Measurements from ENCODE around the gene GPC6. TPM values are rescaled to one million over a fixed set of nuclear protein-coding genes. Genes with fewer than 3 reads are reported as not detected.

Gene GPC6
- total RNA-seq, 2 donors from 2014 or later, result 1.6 to 4.0 TPM

DNA sequence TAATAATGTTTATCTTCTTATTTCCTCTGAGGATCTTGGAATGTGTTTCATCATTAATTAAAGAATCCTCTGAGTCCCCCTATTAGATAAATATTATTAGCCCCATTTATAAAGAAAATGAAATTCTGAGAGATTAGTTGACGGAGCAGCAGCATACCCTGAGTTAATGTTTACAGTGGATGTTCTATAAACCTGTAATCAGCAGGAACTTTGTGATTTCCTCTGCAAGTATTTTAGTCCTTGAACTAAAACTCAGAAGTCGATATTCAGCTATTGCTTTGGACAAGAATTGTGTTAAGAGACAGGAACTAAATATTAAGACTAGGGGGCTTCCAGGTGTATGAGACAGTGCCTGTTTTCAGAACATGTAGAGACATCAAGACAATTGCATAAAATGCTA lies 1009.5 kb downstream of the GPC6 start:
- H3K27me3 ChIP-seq, result no peaks in the 10 kb centered on the region
- H3K4me3 ChIP-seq, result no peak overlapping the region
- WGBS, 2 donors, result 15 to 25% methylated on average over 2 of the region's 2 CpGs
- intact Hi-C loops (cut with DNase I), result no loop called here
- peak overlapping the region in 1 of 4 donors; percentile 24 for H3K27ac ChIP-seq
- H3K36me3 ChIP-seq (replicated peaks in 1 of 2; ENCODE audit: insufficient read depth in 1 of 2, low read depth in 2 of 2), result no peaks in the 10 kb centered on the region
- H3K9me3 ChIP-seq, result no peaks in the 10 kb centered on the region
- H3K4me1 ChIP-seq, result peaks cover 6% of the 10 kb centered on the region
- ATAC-seq (no peak), DNase-seq (no peak)
- TF ChIP-seq, protein P1, sequence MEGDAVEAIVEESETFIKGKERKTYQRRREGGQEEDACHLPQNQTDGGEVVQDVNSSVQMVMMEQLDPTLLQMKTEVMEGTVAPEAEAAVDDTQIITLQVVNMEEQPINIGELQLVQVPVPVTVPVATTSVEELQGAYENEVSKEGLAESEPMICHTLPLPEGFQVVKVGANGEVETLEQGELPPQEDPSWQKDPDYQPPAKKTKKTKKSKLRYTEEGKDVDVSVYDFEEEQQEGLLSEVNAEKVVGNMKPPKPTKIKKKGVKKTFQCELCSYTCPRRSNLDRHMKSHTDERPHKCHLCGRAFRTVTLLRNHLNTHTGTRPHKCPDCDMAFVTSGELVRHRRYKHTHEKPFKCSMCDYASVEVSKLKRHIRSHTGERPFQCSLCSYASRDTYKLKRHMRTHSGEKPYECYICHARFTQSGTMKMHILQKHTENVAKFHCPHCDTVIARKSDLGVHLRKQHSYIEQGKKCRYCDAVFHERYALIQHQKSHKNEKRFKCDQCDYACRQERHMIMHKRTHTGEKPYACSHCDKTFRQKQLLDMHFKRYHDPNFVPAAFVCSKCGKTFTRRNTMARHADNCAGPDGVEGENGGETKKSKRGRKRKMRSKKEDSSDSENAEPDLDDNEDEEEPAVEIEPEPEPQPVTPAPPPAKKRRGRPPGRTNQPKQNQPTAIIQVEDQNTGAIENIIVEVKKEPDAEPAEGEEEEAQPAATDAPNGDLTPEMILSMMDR (IDR thresholded peaks at IDR 0.05), result no peak
- TF ChIP-seq POLR2A (IDR thresholded peaks at IDR 0.05), result no peak

DNA sequence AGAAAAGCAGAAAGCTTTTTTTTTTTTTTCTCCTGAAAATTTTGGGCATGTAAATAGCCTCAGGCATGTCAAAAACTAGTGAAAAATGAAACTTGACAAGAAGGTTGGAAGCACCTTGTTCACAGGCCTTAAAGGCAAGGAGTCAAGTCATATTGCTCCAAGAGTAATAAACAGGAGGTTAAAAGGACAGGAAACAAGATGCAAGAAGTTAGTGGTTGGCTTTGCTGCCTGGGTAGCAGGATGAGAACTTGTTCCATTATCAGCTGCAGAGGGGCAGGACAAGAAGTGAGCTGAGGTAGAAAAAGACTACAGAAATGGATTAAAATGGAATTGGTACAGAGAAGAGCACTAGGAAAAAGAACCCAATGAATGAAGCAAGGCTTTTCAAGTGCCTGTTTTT lies 1010.3 kb downstream of the GPC6 start:
- DNase-seq (no peak), ATAC-seq (no peak)
- Histone ChIP-seq H3K4me1 (peaks cover 6% of the 10 kb centered on the region), H3K27ac (peak overlapping the region in 1 of 4 donors; percentile 24), H3K27me3 (no peaks in the 10 kb centered on the region), H3K4me3 (no peak overlapping the region), H3K36me3 (replicated peaks in 1 of 2; ENCODE audit: insufficient read depth in 1 of 2, low read depth in 2 of 2) (no peaks in the 10 kb centered on the region), H3K9me3 (no peaks in the 10 kb centered on the region)
- TF ChIP-seq, protein P1 (IDR thresholded peaks at IDR 0.05), result no peak
- no peak for TF ChIP-seq POLR2A (IDR thresholded peaks at IDR 0.05)
- intact Hi-C loops (cut with DNase I), result no loop called here

DNA sequence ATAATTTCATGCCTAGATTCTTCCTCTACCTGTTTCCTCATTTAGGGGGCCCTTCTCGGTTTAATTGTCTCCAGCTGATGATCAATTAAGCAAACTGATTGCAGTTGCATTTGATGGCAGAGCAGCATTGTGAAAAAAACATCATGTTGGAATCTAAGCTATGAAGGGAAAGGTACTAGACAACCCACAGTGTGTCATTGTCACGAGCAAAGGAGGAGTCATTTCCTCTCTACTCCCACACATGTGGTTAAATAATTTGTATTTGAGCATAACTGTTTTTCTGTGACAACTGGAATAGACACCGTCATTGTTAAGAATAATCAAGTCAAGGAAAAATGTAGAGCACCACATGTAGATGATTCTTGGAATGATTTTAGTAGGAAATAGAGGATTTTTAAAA lies 1012.5 kb downstream of the GPC6 start:
- no peak for TF ChIP-seq POLR2A (IDR thresholded peaks at IDR 0.05)
- TF ChIP-seq, protein P1 (IDR thresholded peaks at IDR 0.05), result no peak
- Histone ChIP-seq H3K27ac (no peak overlapping the region), H3K36me3 (replicated peaks in 1 of 2; ENCODE audit: insufficient read depth in 1 of 2, low read depth in 2 of 2) (no peaks in the 10 kb centered on the region), H3K27me3 (no peaks in the 10 kb centered on the region), H3K4me3 (no peak overlapping the region), H3K9me3 (no peaks in the 10 kb centered on the region), H3K4me1 (peaks cover 6% of the 10 kb centered on the region)
- intact Hi-C loops (cut with DNase I), result no loop called here
- DNase-seq (no peak), ATAC-seq (no peak)
- WGBS, 2 donors, result 56 to 61% methylated on average over 3 of the region's 3 CpGs

DNA sequence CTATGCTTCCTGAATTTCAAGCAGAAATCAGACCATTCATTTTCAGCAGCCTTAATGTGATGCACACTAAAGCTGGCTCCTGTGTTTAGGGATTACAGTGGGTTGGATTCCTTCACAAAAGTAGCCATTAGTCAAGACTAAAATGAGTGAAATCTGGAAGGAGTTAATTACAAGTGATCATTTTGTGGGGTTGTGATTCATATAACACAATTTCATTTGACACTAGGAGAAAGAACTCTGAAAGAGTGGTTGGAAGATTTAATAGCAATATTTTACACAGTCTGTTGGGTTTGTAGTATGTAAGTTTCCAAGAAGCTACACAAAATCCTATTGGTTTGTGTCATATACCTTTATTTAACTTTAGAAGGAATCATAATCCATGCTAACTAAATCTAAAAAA lies 1015.9 kb downstream of the GPC6 start:
- Histone ChIP-seq H3K36me3 (replicated peaks in 1 of 2; ENCODE audit: insufficient read depth in 1 of 2, low read depth in 2 of 2) (no peaks in the 10 kb centered on the region), H3K27me3 (no peaks in the 10 kb centered on the region), H3K4me1 (no peaks in the 10 kb centered on the region), H3K9me3 (no peaks in the 10 kb centered on the region), H3K27ac (no peak overlapping the region), H3K4me3 (no peak overlapping the region)
- TF ChIP-seq POLR2A (IDR thresholded peaks at IDR 0.05), result no peak
- TF ChIP-seq, protein P1 (IDR thresholded peaks at IDR 0.05), result no peak
- DNase-seq, result no peak
- intact Hi-C loops (cut with DNase I), result no loop called here
- no peak for ATAC-seq

DNA sequence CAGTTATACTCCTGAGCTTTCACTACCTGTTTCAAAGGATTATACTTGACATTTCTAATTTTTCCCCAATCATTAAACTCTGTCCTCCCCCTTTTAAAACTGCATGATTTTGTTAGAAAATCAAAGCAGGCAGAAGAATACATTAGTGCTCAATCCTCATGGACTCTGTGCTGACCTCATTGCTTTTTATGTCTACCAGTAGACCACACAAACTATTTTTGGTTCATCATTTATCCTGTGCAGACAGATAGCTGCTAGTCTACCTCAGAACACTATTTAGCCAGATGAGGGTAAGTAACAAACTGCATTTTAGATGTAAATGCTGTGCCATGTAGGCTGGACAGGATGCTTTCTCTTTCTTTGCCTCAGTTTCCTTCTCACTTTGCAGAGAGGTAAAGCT lies 1016.9 kb downstream of the GPC6 start:
- DNase-seq (no peak), ATAC-seq (no peak)
- intact Hi-C loops (cut with DNase I), result no loop called here

More for the DNA sequence above, 1016.9 kb downstream of the GPC6 start:
- no peak overlapping the region for H3K4me3 ChIP-seq
- no peak for TF ChIP-seq POLR2A (IDR thresholded peaks at IDR 0.05)
- TF ChIP-seq, protein P1 (IDR thresholded peaks at IDR 0.05), result no peak
- no peak overlapping the region for H3K27ac ChIP-seq
- no peaks in the 10 kb centered on the region for H3K27me3 ChIP-seq
- H3K4me1 ChIP-seq, result no peaks in the 10 kb centered on the region
- H3K9me3 ChIP-seq, result no peaks in the 10 kb centered on the region
- no peaks in the 10 kb centered on the region for H3K36me3 ChIP-seq (replicated peaks in 1 of 2; ENCODE audit: insufficient read depth in 1 of 2, low read depth in 2 of 2)
